ENCODE data around the gene GCSAM. TPM values are rescaled to one million over a fixed set of nuclear protein-coding genes. Genes with fewer than 3 reads are reported as not detected.
"Not testable (repeated sequence)": the region's sequence is repeated elsewhere in the genome, so short reads cannot be mapped to it uniquely, and the experiment has no call there.

The GCSAM gene
- total RNA-seq, 2 experiments from 2014 or later = 9.3 to 12.1 TPM

- POLR2A ChIA-PET = no interaction called here
- DNase-seq (peak; percentile 83), ATAC-seq (peak; percentile 91)
- Mint-ChIP-seq H3K4me3 (peak within 1 kb of the TSS; percentile 84), H3K27ac (peak within 1 kb of the TSS; percentile 80), H3K4me1 (peaks cover 43% of the 10 kb centered on the region), H3K9me3 (ENCODE audit: low read depth) (no peaks in the 10 kb centered on the region), H3K36me3 (ENCODE audit: low read depth) (peaks cover 8% of the 10 kb centered on the region), H3K27me3 (no peaks in the 10 kb centered on the region)
- CTCF ChIA-PET = no interaction called here
- intact Hi-C loops (cut with DNase I, micrococcal nuclease) = loop anchor here (1.0 to 2.0 kb wide), 3 partner anchors 11 to 43 kb away; no protein-coding TSS in a partner anchor
Observed at GRCh38 chr3:112086076-112086854, 46.8 kb downstream of the GCSAM start, which contains the start of gene C3orf52. TSS of gene C3orf52 (plus strand) at chr3:112086389. CDS start at chr3:112086408, 19 bp downstream.

GRCh38 chr3:112085735-112086075 is 47.3 kb downstream of the GCSAM start:
- Mint-ChIP-seq H3K9me3 (ENCODE audit: low read depth) (no peaks in the 10 kb centered on the region), H3K27me3 (no peaks in the 10 kb centered on the region), H3K36me3 (ENCODE audit: low read depth) (peaks cover 5% of the 10 kb centered on the region), H3K4me1 (peaks cover 38% of the 10 kb centered on the region), H3K4me3 (peak overlapping the region; percentile 84), H3K27ac (peak overlapping the region; percentile 34)
- CTCF ChIA-PET = no interaction called here
- peak; percentile 12 for ATAC-seq
- intact Hi-C loops (cut with DNase I, micrococcal nuclease) = loop anchor here (1.0 to 2.0 kb wide), 3 partner anchors 10 to 43 kb away; no protein-coding TSS in a partner anchor
- DNase-seq = no peak
- POLR2A ChIA-PET = no interaction called here

- Mint-ChIP-seq H3K27me3 (no peaks in the 10 kb centered on the region), H3K4me3 (peak overlapping the region; percentile 84), H3K9me3 (ENCODE audit: low read depth) (no peaks in the 10 kb centered on the region), H3K36me3 (ENCODE audit: low read depth) (peaks cover 5% of the 10 kb centered on the region), H3K4me1 (peaks cover 33% of the 10 kb centered on the region), H3K27ac (peak overlapping the region; percentile 55)
- intact Hi-C loops (cut with DNase I, micrococcal nuclease) = no loop called here
- CTCF ChIA-PET = interaction anchor here (0.8 kb wide), 1 partner anchor 199 kb away, joined by 3 read pairs; no protein-coding TSS in a partner anchor
- DNase-seq (no peak), ATAC-seq (no peak)
- POLR2A ChIA-PET = no interaction called here
Observed at GRCh38 chr3:112084980-112085705, 47.9 kb downstream of the GCSAM start.

GRCh38 chr3:112083239-112083638 is 49.8 kb downstream of the GCSAM start:
- Mint-ChIP-seq H3K27ac (no peak overlapping the region), H3K27me3 (no peaks in the 10 kb centered on the region), H3K4me1 (peaks cover 29% of the 10 kb centered on the region), H3K9me3 (ENCODE audit: low read depth) (no peaks in the 10 kb centered on the region), H3K36me3 (ENCODE audit: low read depth) (no peaks in the 10 kb centered on the region), H3K4me3 (no peak overlapping the region)
- POLR2A ChIA-PET = no interaction called here
- no peak for ATAC-seq
- intact Hi-C loops (cut with DNase I, micrococcal nuclease) = no loop called here
- no peak for DNase-seq
- CTCF ChIA-PET = no interaction called here

GRCh38 chr3:112078125-112079083 is 54.6 kb downstream of the GCSAM start:
- H3K4me3 Mint-ChIP-seq = no peak overlapping the region
- POLR2A ChIA-PET = interaction anchor here (0.6 kb wide), 2 partner anchors 255 to 482 kb away, joined by 3 to 6 read pairs; partner anchors contain the start of gene CD200
- no peaks in the 10 kb centered on the region for H3K36me3 Mint-ChIP-seq (ENCODE audit: low read depth)
- no peaks in the 10 kb centered on the region for H3K27me3 Mint-ChIP-seq
- ATAC-seq = no peak
- intact Hi-C loops (cut with DNase I, micrococcal nuclease) = no loop called here
- no peaks in the 10 kb centered on the region for H3K9me3 Mint-ChIP-seq (ENCODE audit: low read depth)
- CTCF ChIA-PET = interaction anchor here (1.1 to 2.0 kb wide), 3 partner anchors 15 to 34 kb away, joined by 3 to 9 read pairs (median 4); no protein-coding TSS in a partner anchor
- peaks cover 24% of the 10 kb centered on the region for H3K4me1 Mint-ChIP-seq
- DNase-seq = no peak
- H3K27ac Mint-ChIP-seq = no peak overlapping the region

GRCh38 chr3:112074616-112075497 is 58.2 kb downstream of the GCSAM start:
- DNase-seq = peak; percentile 65
- H3K27me3 Mint-ChIP-seq = no peaks in the 10 kb centered on the region
- ChIA-PET POLR2A (no interaction called here), CTCF (interaction anchor here (0.6 to 1.4 kb wide), 3 partner anchors 22 to 37 kb away, joined by 3 to 5 read pairs (median 3); no protein-coding TSS in a partner anchor)
- peaks cover 45% of the 10 kb centered on the region for H3K4me1 Mint-ChIP-seq
- peak overlapping the region; percentile 61 for H3K27ac Mint-ChIP-seq
- peak; percentile 96 for ATAC-seq
- H3K4me3 Mint-ChIP-seq = peak overlapping the region; percentile 6
- H3K36me3 Mint-ChIP-seq (ENCODE audit: low read depth) = peaks cover 4% of the 10 kb centered on the region
- peaks cover 5% of the 10 kb centered on the region for H3K9me3 Mint-ChIP-seq (ENCODE audit: low read depth)
- intact Hi-C loops (cut with DNase I, micrococcal nuclease) = loop anchor here in 1 of 2 experiments (1.0 kb wide), 1 partner anchor 11 kb away; the partner anchor contains the start of gene C3orf52

GRCh38 chr3:112074006-112074405 is 59.0 kb downstream of the GCSAM start:
- Mint-ChIP-seq H3K4me1 (peaks cover 45% of the 10 kb centered on the region), H3K27me3 (no peaks in the 10 kb centered on the region), H3K4me3 (no peak overlapping the region), H3K36me3 (ENCODE audit: low read depth) (peaks cover 4% of the 10 kb centered on the region), H3K9me3 (ENCODE audit: low read depth) (peaks cover 5% of the 10 kb centered on the region), H3K27ac (no peak overlapping the region)
- POLR2A ChIA-PET = no interaction called here
- intact Hi-C loops (cut with DNase I, micrococcal nuclease) = no loop called here
- DNase-seq (no peak), ATAC-seq (no peak)
- CTCF ChIA-PET = interaction anchor here (1.4 kb wide), 1 partner anchor 37 kb away, joined by 5 read pairs; no protein-coding TSS in a partner anchor

GRCh38 chr3:112072387-112073060 is 60.5 kb downstream of the GCSAM start:
- DNase-seq (peak; percentile 81), ATAC-seq (peak; percentile 25)
- H3K27me3 Mint-ChIP-seq; H3K9me3 Mint-ChIP-seq (ENCODE audit: low read depth); H3K36me3 Mint-ChIP-seq (ENCODE audit: low read depth); intact Hi-C loops (cut with DNase I, micrococcal nuclease): not testable (repeated sequence)
- peaks cover 45% of the 10 kb centered on the region for H3K4me1 Mint-ChIP-seq
- POLR2A ChIA-PET = interaction anchor here (0.5 to 0.9 kb wide), 2 partner anchors 15 to 286 kb away, joined by 3 to 4 read pairs; no protein-coding TSS in a partner anchor
- CTCF ChIA-PET = interaction anchor here (0.9 to 1.5 kb wide), 3 partner anchors 27 to 64 kb away, joined by 3 to 4 read pairs (median 3); no protein-coding TSS in a partner anchor
- peak overlapping the region; percentile 53 for H3K4me3 Mint-ChIP-seq
- H3K27ac Mint-ChIP-seq = peak overlapping the region; percentile 76

Data from activated CD4-positive, alpha-beta T cell treated with anti-CD3 and anti-CD28 coated beads for 36 hours (primary cell).